Measurements from ENCODE around the gene ELP4.

The ELP4 gene

DNA sequence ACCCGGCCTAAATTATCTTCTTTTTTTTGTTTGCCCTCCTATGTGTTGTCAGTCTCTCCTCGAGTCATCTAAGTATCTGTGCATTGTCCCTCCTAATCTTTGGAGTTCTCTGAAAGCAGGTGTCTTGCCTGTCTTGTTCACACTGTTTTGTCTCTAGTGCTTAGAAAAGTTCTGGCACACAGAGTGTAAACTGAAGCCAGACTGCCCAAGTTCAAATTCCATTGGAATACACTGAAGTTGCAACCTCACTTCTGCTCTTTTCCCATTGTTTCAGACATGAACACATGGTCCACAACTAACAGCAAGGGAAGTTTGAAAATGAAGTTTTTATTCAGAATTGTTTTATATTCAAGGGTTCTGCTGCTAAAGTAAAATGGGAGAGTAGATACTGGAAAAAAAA is 262.8 kb downstream of the ELP4 start:
- TF ChIP-seq, protein P1, sequence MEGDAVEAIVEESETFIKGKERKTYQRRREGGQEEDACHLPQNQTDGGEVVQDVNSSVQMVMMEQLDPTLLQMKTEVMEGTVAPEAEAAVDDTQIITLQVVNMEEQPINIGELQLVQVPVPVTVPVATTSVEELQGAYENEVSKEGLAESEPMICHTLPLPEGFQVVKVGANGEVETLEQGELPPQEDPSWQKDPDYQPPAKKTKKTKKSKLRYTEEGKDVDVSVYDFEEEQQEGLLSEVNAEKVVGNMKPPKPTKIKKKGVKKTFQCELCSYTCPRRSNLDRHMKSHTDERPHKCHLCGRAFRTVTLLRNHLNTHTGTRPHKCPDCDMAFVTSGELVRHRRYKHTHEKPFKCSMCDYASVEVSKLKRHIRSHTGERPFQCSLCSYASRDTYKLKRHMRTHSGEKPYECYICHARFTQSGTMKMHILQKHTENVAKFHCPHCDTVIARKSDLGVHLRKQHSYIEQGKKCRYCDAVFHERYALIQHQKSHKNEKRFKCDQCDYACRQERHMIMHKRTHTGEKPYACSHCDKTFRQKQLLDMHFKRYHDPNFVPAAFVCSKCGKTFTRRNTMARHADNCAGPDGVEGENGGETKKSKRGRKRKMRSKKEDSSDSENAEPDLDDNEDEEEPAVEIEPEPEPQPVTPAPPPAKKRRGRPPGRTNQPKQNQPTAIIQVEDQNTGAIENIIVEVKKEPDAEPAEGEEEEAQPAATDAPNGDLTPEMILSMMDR (IDR thresholded peaks at IDR 0.05; ENCODE audit: low read depth, low read length, missing control alignments) = no peak
- no peak for DNase-seq (ENCODE audit: extremely low read depth, low read depth)
- H3K4me3 ChIP-seq (replicated peaks; ENCODE audit: low read depth, low read length) = no peak overlapping the region

GRCh38 chr11:31779374-31779791 is 269.8 kb downstream of the ELP4 start:
- no peak for DNase-seq (ENCODE audit: extremely low read depth, low read depth)
- H3K4me3 ChIP-seq (replicated peaks; ENCODE audit: low read depth, low read length) = no peak overlapping the region
- TF ChIP-seq, protein P1 (IDR thresholded peaks at IDR 0.05; ENCODE audit: low read depth, low read length, missing control alignments) = no peak

DNA sequence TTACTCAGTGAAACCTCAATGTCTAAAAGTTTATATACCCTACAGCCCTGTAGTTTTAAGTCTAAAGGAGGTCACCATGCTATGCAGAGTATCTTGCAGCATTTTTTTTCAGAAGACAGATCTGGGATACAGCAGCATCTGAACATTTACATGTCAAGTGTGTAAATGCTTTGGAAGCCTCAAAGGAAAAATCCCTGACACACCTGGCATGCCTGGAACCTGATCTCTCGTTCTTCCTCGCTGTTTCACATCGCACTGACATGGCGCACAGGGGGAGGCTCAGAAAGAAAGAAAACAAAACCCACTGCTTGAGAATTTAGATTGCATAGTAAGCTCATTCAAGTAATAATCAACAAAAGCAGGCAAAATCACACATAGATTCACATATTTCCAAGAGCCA is 270.5 kb downstream of the ELP4 start:
- TF ChIP-seq, protein P1 (IDR thresholded peaks at IDR 0.05; ENCODE audit: low read depth, low read length, missing control alignments) = no peak
- H3K4me3 ChIP-seq (replicated peaks; ENCODE audit: low read depth, low read length) = no peak overlapping the region
- DNase-seq (ENCODE audit: extremely low read depth, low read depth) = no peak

- no peak overlapping the region for H3K4me3 ChIP-seq (replicated peaks; ENCODE audit: low read depth, low read length)
- no peak for DNase-seq (ENCODE audit: extremely low read depth, low read depth)
- TF ChIP-seq, protein P1 (IDR thresholded peaks at IDR 0.05; ENCODE audit: low read depth, low read length, missing control alignments) = no peak
These were observed 271.0 kb downstream of the ELP4 start for GRCh38 chr11:31780480-31780971.

GRCh38 chr11:31782257-31782656 is 272.7 kb downstream of the ELP4 start:
- TF ChIP-seq, protein P1 (IDR thresholded peaks at IDR 0.05; ENCODE audit: low read depth, low read length, missing control alignments) = no peak
- H3K4me3 ChIP-seq (replicated peaks; ENCODE audit: low read depth, low read length) = no peak overlapping the region
- DNase-seq (ENCODE audit: extremely low read depth, low read depth) = no peak

DNA sequence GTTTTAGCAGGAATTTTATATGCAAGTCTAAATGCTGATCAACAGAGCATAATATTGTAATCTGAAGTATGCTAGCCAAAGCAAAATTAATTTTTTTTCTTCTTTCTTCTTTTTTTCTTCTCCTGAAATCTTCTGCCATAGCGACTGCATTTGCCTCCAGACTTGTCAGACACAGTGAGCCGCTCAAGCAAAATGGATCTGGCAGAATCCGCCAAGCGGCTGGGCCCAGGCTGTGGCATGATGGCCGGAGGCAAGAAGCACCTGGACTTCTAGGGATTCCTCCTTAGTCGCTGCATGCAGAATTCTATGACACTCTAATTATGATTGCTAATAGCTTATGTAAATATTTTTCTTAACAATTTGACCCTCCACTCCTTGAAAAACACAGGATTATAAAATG is 273.7 kb downstream of the ELP4 start:
- H3K4me3 ChIP-seq (replicated peaks; ENCODE audit: low read depth, low read length) = no peak overlapping the region

More for the DNA sequence above, 273.7 kb downstream of the ELP4 start:
- no peak for DNase-seq (ENCODE audit: extremely low read depth, low read depth)
- TF ChIP-seq, protein P1 (IDR thresholded peaks at IDR 0.05; ENCODE audit: low read depth, low read length, missing control alignments) = no peak
